Epithelial cell of esophagus (primary cell): ENCODE results near the gene JPH3.

Experiments
- DNase-seq: peaks from one replicate; pipeline ENCODE4 v3.0.0; 2010; ENCODE audit warnings: low read depth
- H3K4me3 ChIP-seq: 2 replicates; pipeline ENCODE4 v1.5.1; 2011; ENCODE audit warnings: mild to moderate bottlenecking, low read length, control low read depth
- CTCF ChIP-seq: IDR thresholded peaks from 2 replicates; pipeline ENCODE4 v1.5.1; 2011; ENCODE audit warnings: low read depth, mild to moderate bottlenecking, low read length, control low read depth, inconsistent platforms; ENCODE audit not compliant: insufficient read depth; ENCODE audit errors: missing control alignments

JPH3 gene

DNA sequence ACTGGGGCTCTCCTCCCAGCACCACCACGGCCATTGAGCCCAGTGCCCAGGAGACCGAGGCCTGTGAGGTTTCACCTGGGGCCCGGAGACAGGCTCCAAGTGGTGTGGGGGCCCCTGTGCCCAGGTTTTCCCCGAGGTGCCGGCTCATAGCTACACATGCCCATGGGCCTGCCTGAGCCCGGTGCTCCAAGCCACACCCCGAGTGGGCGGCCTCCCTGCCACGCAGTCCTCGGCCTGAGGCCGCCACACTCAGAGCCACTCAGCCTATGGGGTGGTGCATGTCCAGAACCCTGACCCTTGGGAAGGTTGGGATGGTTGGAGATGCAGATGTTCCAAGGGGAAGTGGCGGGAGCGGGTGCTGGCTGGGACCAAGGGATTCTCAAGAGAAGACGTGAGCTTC lies 24.1 kb downstream of the JPH3 start:
- DNase-seq = peak; percentile 43
- H3K4me3 ChIP-seq = no peak overlapping the region

GRCh38 chr16:87626905-87627304 lies 24.6 kb downstream of the JPH3 start:
- no peak overlapping the region for H3K4me3 ChIP-seq
- TF ChIP-seq CTCF = no peak
- DNase-seq = peak; percentile 79

More for the DNA sequence above, 24.1 kb downstream of the JPH3 start:
- no peak for TF ChIP-seq CTCF

- TF ChIP-seq CTCF = no peak
- H3K4me3 ChIP-seq = no peak overlapping the region
- no peak for DNase-seq
Measured at GRCh38 chr16:87627542-87628245, 25.4 kb downstream of the JPH3 start.

GRCh38 chr16:87628246-87628923 lies 26.1 kb downstream of the JPH3 start:
- no peak for DNase-seq
- no peak overlapping the region for H3K4me3 ChIP-seq
- TF ChIP-seq CTCF = no peak

- TF ChIP-seq CTCF = no peak
- H3K4me3 ChIP-seq = no peak overlapping the region
- peak; percentile 94 for DNase-seq
Measured at GRCh38 chr16:87628940-87629339, 26.6 kb downstream of the JPH3 start.

DNA sequence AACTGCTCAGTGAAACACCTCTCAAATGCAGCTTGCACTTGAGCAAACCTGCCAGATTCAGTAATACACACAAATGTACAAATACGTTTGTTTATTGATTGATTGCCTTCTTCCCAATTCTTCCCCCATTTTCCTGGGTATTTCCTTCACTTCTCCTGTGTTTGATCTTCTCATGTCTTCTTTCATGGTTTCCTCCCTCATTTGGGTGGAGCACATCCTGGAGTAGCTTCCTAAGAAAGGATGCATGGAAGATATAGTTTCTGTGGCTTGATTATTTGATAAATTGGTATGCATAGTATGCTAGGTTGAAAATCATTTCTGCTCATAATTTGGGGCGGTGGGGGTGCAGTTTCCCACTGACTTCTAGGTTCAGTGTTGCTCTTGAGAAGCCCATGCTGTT lies 28.8 kb downstream of the JPH3 start:
- no peak for DNase-seq
- no peak overlapping the region for H3K4me3 ChIP-seq
- TF ChIP-seq CTCF = no peak

- no peak overlapping the region for H3K4me3 ChIP-seq
- TF ChIP-seq CTCF = no peak
- DNase-seq = no peak
Measured at GRCh38 chr16:87634411-87634810, 32.1 kb downstream of the JPH3 start.
